HG03060 (cell line): ENCODE results near the gene FBXO28.

Source experiments
- ATAC-seq: cut with Tn5 transposase; IDR thresholded peaks from one replicate; pipeline ENCODE4 v1.9.1; 2021; ENCODE audit warnings: low read depth, moderate number of reproducible peaks; ENCODE audit not compliant: unreplicated experiment

Gene FBXO28

GRCh38 chr1:224141693-224142092 is 27.8 kb downstream of the FBXO28 start:
- no peak for ATAC-seq

DNA sequence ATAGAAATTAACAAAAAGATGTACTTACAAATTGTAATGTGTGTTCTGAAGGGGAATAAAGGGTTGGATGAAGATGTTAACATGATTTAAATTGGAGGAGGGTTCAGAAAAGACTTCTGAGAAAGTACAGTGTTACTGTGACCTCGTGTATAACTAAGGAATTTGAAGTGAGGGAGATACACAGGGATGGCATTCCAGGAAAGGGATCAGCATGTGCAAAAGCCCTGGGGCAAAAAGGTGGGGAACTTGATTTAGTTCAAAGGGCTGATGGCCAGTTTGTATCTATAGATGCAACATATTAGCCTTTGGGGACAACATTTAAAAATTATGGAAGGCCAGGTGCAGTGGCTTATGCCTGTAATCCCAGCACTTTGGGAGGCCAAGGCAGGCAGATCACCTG is 35.8 kb downstream of the FBXO28 start:
- ATAC-seq, result no peak

DNA sequence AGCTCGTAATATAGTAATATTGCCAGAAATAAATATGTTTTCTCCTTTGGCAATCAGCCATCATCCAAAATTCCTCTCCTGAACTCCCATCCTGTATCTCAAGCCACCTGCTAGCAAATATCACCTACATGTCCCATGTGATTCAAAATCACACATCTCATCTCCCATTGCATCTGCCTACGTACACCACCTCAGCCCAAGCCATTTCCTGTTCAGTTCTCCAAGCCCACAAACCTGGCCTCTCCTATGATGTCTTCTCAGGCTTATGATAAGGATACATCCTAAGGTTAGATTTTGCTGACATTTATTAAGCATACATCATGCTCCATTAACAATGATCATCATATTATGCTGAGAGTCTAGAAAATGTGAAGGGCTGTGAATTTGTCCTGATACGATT is 37.2 kb downstream of the FBXO28 start:
- no peak for ATAC-seq

DNA sequence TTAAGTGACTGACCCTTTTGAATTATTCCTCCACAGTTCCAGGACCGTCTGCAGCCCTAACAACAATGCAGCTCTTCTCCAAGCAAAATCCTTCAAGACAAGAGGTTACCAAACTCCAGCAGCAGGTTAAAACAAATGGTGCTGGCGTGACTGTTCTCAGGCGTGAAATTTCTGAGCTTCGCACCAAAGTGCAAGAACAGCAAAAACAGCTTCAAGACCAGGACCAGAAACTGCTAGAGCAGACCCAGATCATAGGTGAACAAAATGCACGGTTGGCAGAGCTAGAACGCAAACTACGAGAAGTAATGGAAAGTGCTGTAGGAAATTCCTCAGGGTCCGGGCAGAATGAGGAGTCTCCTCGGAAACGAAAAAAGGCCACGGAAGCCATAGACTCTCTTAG is 43.4 kb downstream of the FBXO28 start:
- ATAC-seq, result no peak

- ATAC-seq, result no peak
These were observed 45.6 kb downstream of the FBXO28 start for GRCh38 chr1:224159541-224159940.

DNA sequence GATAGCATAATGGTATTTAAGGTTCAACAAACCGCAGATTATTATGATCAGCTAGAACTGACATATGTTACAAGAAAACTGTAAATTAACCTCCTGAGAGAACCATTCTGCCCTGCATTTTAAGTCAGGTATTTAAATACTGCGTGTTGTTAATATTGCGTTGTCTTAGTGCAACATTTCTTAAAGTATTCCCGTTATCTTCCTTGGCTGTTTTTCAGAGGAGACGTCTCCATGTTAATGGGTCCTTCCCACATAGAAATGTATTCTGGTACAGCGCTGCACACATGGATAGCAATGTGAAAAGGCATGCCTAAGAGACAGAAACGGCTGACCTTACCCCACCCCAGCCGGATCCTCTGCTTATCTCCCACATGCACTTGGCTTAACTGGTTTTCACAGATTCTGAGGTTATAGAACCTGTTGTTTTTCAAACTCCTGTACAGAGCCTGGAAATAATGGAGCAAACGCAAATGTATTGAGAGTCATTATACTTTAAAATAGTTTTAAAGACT is 46.3 kb downstream of the FBXO28 start:
- ATAC-seq, result no peak

- no peak for ATAC-seq
These were observed 48.9 kb downstream of the FBXO28 start for GRCh38 chr1:224162768-224163167.

GRCh38 chr1:224163311-224163710 is 49.4 kb downstream of the FBXO28 start:
- no peak for ATAC-seq

- peak; percentile 91 for ATAC-seq
These were observed 55.0 kb downstream of the FBXO28 start for GRCh38 chr1:224168859-224169380.

DNA sequence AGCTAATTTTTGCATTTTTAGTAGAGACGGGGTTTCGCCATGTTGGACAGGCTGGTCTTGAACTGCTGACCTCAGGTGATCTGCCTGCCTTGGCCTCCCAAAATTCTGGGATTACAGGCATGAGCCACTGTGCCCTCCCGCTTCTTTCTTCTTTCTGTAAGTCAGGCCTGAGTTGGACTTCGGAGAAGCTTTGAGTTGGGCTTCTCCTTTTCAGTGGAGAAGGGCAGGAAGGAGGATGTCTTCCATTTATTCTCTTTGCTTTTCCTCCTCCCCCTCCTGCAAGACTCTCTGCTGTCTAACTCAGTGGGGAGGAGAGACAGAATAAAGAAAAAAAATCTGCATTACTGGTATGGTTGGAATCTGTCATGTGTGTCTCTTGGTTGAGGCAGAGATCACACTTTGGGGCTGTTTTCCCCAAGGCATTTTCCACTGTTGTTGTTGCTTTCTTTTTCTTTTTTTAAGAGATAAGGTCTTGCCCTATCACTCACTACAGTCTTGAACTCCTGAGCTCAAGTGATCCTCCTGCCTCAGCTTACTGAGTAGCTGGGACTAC is 55.9 kb downstream of the FBXO28 start:
- no peak for ATAC-seq

GRCh38 chr1:224170343-224170742 is 56.4 kb downstream of the FBXO28 start:
- ATAC-seq, result no peak

DNA sequence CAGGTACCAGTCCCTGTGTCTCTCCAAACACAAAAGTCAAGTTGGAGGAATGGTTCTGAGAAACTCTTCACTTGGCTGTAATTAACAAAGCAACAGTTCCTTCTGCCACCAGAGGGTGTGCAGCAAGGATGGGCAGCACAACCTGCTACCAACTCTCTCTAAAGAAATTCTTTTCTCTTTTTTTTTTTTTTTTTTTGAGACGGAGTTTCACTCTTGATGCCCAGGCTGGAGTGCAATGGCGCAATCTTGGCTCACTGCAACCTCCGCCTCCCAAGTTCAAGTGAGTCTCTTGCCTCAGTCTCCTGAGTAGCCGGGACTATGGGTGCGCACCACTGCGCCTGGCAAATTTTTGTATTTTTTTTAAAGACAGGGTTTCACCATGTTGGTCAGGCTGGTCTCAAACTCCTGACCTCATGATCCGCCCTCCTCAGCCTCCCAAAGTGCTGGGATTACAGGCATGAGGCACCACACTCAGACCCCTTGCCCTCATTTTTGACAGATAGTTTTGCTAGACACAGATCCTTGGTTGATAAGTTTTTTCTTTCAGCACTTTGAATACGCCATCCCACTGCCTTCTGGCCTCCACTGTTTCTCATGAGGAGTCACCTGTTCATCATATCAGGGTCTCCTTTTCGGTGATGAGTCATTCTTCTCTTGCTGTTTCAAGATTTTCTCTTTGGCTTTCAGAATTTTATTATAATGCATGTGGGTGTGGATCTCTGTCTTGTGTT is 57.0 kb downstream of the FBXO28 start:
- ATAC-seq, result no peak

DNA sequence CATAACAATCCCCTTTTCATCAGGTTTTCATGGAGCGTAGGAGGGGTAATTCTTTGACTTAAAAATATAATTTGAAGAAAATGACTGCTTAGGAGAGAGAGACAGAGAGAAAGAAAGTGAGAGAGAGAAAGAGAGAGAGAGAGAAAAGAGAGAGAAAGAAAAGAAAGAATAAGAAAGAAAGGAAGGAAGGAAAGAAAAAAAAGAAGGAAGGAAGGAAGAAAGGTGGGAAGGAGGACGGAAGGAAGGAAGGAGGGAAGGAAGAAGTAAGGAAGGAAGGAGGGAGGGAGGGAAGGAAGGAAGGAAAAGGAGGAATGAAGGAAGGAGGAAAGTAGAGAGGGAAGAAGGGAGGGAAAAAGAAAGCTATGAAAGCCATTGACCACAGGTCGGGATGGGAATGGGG is 58.3 kb downstream of the FBXO28 start:
- no peak for ATAC-seq

- no peak for ATAC-seq
These were observed 59.6 kb downstream of the FBXO28 start for GRCh38 chr1:224173523-224173922.

GRCh38 chr1:224175617-224176016 is 61.7 kb downstream of the FBXO28 start:
- no peak for ATAC-seq

GRCh38 chr1:224177356-224177999 is 63.6 kb downstream of the FBXO28 start:
- ATAC-seq, result no peak

GRCh38 chr1:224178894-224179293 is 65.0 kb downstream of the FBXO28 start:
- ATAC-seq, result no peak

DNA sequence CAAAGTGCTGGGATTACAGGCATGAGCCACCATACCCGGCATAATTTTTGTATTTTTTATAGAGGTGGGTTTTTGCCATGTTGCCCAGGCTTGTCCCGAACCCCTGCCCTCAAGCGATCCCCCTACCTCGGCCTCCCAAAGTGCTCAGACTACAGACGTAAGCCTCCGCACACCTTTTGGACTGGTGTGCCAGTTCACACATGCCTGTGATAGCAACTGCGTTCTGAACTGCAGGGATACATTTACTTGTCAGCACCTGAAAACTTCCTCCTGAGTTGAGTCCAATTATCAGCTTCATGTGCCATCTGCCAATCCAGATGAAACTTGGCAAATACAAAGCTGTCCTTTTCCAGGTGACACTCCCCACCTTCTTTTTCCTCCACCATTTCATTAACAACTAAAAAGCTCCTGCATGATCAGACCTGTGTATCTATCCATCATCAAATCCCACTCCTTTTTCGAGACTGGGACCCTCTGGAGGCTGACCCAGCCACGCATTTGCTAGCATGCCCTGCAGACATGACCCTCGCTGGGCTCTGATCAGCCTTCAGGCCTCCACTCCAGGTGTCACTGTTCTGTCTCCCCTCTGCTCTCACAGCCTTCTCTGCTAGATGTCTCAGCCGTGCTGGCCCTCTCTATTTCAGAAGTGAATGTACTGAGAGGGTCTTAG is 67.0 kb downstream of the FBXO28 start:
- no peak for ATAC-seq

DNA sequence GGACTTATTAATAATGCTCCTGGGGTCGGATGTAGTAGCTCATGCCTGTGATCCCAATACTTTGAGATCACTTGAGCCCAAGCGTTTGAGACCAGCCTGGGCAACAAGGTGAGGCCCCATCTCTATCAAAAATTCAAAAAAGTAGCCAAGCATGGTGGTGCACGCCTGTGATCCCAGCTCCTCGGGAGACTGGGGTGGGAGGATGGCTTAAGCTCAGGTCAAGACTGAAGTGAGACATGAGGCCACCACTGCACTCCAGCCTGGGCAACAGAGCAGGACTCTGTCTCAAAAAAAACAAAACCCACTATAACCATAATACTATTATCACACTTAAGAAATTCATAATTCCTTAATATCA is 67.5 kb downstream of the FBXO28 start:
- ATAC-seq, result no peak

DNA sequence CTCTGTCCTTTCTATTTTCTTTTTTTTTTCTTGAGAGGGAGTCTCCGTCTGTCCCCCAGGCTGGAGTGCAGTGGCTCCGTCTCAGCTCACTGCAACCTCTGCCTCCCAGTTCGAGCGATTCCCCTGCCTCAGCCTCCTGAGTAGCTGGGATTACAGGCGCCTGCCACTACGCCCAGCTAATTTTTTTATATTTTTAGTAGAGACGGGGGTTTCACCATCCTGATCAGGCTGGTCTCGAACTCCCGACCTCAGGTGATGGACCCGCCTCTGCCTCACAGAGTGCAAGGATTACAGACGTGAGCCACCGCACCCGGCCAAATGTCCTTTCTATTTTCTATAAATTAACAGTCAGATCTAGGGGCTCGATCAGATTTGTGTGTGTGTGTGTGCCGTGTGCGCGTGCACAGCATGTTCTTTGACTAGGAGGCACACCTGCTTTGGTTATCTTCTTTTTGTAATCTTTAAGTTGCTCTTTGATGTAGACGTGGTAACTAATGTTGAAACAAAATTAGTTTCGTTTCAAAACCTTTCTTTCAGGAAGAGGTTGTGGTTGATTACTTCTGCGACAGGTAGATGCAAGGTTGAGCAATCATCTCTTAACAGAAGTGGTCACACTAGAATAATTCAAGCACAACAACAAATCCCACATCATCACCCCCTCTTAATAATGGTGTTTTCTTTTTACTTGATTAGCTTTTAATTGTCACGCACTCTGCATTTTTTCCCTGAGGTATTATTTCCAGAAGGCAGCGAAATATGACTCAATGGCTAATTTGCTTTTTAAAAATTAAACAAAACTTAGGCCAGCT is 68.3 kb downstream of the FBXO28 start:
- peak; percentile 69 for ATAC-seq
